KMS-11 (cell line): Measurements from ENCODE around the gene TOP3A.

Experiments
- H2AFZ ChIP-seq: fragments of 200-600 bp; sonication (generic); 2 replicates; pipeline ENCODE4 v1.6.1; 2016; ENCODE audit warnings: antibody characterized with exemption, mixed run types, low read depth
- H3K27ac ChIP-seq: fragments of 200-600 bp; sonication (generic); 2 replicates; pipeline ENCODE4 v1.6.1; 2016; ENCODE audit warnings: mild to moderate bottlenecking, mixed run types
- H3K27me3 ChIP-seq: fragments of 200-600 bp; sonication (generic); 2 replicates; pipeline ENCODE4 v1.6.1; 2017; ENCODE audit warnings: mild to moderate bottlenecking, low read depth, mixed run types, moderate library complexity; ENCODE audit not compliant: insufficient read depth
- H3K36me3 ChIP-seq: fragments of 200-600 bp; sonication (generic); 2 replicates; pipeline ENCODE4 v1.6.1; 2017; ENCODE audit warnings: mild to moderate bottlenecking, mixed run types; ENCODE audit not compliant: insufficient read depth
- H3K4me1 ChIP-seq: fragments of 200-600 bp; sonication (generic); 2 replicates; pipeline ENCODE4 v1.6.1; 2016; ENCODE audit warnings: mild to moderate bottlenecking, low read depth, mixed run types; ENCODE audit not compliant: poor library complexity, severe bottlenecking
- H3K4me2 ChIP-seq: fragments of 200-600 bp; sonication (generic); 2 replicates; pipeline ENCODE4 v1.7.0; 2016; ENCODE audit warnings: mild to moderate bottlenecking, mixed run types
- H3K4me3 ChIP-seq: fragments of 200-600 bp; sonication (generic); IDR thresholded peaks from 2 replicates; pipeline ENCODE4 v1.6.1; 2017; ENCODE audit warnings: low read depth, low read length, mixed read lengths; ENCODE audit not compliant: insufficient read depth
- H3K79me2 ChIP-seq: fragments of 200-600 bp; sonication (generic); 2 replicates; pipeline ENCODE4 v1.6.1; 2016; ENCODE audit warnings: low read depth, mixed run types; ENCODE audit not compliant: insufficient read depth
- H3K9ac ChIP-seq: fragments of 200-600 bp; sonication (generic); 2 replicates; pipeline ENCODE4 v1.6.1; 2016; ENCODE audit warnings: mild to moderate bottlenecking, mixed run types
- H4K20me1 ChIP-seq: fragments of 200-600 bp; sonication (generic); 2 replicates; pipeline ENCODE4 v1.6.1; 2016; ENCODE audit warnings: mild to moderate bottlenecking, mixed run types; ENCODE audit not compliant: insufficient read depth
- CTCF ChIP-seq: fragments of 200-600 bp; sonication (generic); conservative IDR thresholded peaks from 2 replicates; pipeline ENCODE4 v1.6.1; 2017; ENCODE audit warnings: low read depth, mild to moderate bottlenecking, antibody characterized with exemption, low read length, moderate library complexity, mixed read lengths

The TOP3A gene

GRCh38 chr17:18319604-18320256, 4.9 kb upstream of the TOP3A start:
- Histone ChIP-seq H3K27ac (no peak overlapping the region), H3K4me1 (peaks cover 70% of the 10 kb centered on the region), H2AFZ (no peak overlapping the region), H3K27me3 (no peaks in the 10 kb centered on the region), H3K36me3 (no peaks in the 10 kb centered on the region), H3K9ac (no peak overlapping the region), H4K20me1 (no peaks in the 10 kb centered on the region), H3K4me3 (no peak overlapping the region), H3K4me2 (peak overlapping the region; percentile 36; the same call in 1 of the 2 replicates), H3K79me2 (peaks cover 15% of the 10 kb centered on the region; the same call in 1 of the 2 replicates)
- peak; percentile 63 for TF ChIP-seq CTCF

- no peaks in the 10 kb centered on the region for H3K36me3 ChIP-seq
- H3K27ac ChIP-seq = no peak overlapping the region
- peaks cover 21% of the 10 kb centered on the region for H3K79me2 ChIP-seq
- no peak overlapping the region for H3K9ac ChIP-seq
- H3K27me3 ChIP-seq = no peaks in the 10 kb centered on the region
- H3K4me3 ChIP-seq = no peak overlapping the region
- TF ChIP-seq CTCF = no peak
- H2AFZ ChIP-seq = no peak overlapping the region
- no peaks in the 10 kb centered on the region for H4K20me1 ChIP-seq
- no peak overlapping the region for H3K4me2 ChIP-seq
- peaks cover 61% of the 10 kb centered on the region for H3K4me1 ChIP-seq
Measured at GRCh38 chr17:18318771-18319450, 4.1 kb upstream of the TOP3A start.

GRCh38 chr17:18318117-18318516, 3.3 kb upstream of the TOP3A start:
- Histone ChIP-seq H3K4me3 (no peak overlapping the region), H3K79me2 (peaks cover 29% of the 10 kb centered on the region), H3K27me3 (no peaks in the 10 kb centered on the region), H3K9ac (no peak overlapping the region), H3K27ac (no peak overlapping the region), H3K4me2 (no peak overlapping the region), H2AFZ (no peak overlapping the region), H3K4me1 (peaks cover 59% of the 10 kb centered on the region), H3K36me3 (no peaks in the 10 kb centered on the region), H4K20me1 (no peaks in the 10 kb centered on the region)
- TF ChIP-seq CTCF = no peak

- Histone ChIP-seq H3K27ac (peak overlapping the region; percentile 69; the same call in 1 of the 2 replicates), H3K4me2 (peak overlapping the region; percentile 84)
Measured at GRCh38 chr17:18315961-18316360, 1.2 kb upstream of the TOP3A start.

More at GRCh38 chr17:18315961-18316360, 1.2 kb upstream of the TOP3A start:
- Histone ChIP-seq H4K20me1 (no peaks in the 10 kb centered on the region), H3K36me3 (no peaks in the 10 kb centered on the region), H3K4me3 (no peak overlapping the region), H3K9ac (no peak overlapping the region), H2AFZ (no peak overlapping the region), H3K79me2 (peaks cover 49% of the 10 kb centered on the region), H3K27me3 (no peaks in the 10 kb centered on the region), H3K4me1 (peaks cover 47% of the 10 kb centered on the region)
- no peak for TF ChIP-seq CTCF
